Astrocyte (in vitro differentiated cells and primary cell): ENCODE results near the gene FETUB. TPM values are rescaled to one million over a fixed set of nuclear protein-coding genes. Genes with fewer than 3 reads are reported as not detected.

Experiments used
- DNase-seq: peaks from one replicate; pipeline ENCODE4 v3.0.0-alpha.2; 2010; ENCODE audit warnings: low read depth
- FAIRE-seq: peaks from 2 replicates; lab custom pipeline; 2011; peaks lifted over from hg19 to GRCh38; lab: Jason Lieb, UNC
- H2AFZ ChIP-seq: 2 replicates; pipeline ENCODE4 v1.6.0; 2012; ENCODE audit warnings: low read depth, low read length, inconsistent platforms
- H3K27ac ChIP-seq: 2 replicates; pipeline ENCODE4 v1.5.1; 2011; ENCODE audit warnings: low read depth, low read length, inconsistent platforms
- H3K27me3 ChIP-seq: 2 replicates; pipeline ENCODE4 v1.6.0; 2011; ENCODE audit warnings: low read length, inconsistent platforms; ENCODE audit not compliant: insufficient read depth
- H3K36me3 ChIP-seq: 2 replicates; pipeline ENCODE4 v1.5.1; 2011; ENCODE audit warnings: low read length, inconsistent platforms; ENCODE audit not compliant: insufficient read depth
- H3K4me1 ChIP-seq: 2 replicates; pipeline ENCODE4 v1.5.1; 2011; ENCODE audit warnings: low read length, inconsistent platforms; ENCODE audit not compliant: insufficient read depth
- H3K4me2 ChIP-seq: 2 replicates; pipeline ENCODE4 v1.6.0; 2012; ENCODE audit warnings: low read length, inconsistent platforms
- H3K4me3 ChIP-seq: 2 replicates; pipeline ENCODE4 v1.5.1; 2011; ENCODE audit warnings: low read depth, mild to moderate bottlenecking, low read length, inconsistent platforms; ENCODE audit not compliant: insufficient read depth
- H3K79me2 ChIP-seq: 2 replicates; pipeline ENCODE4 v1.6.0; 2012; ENCODE audit warnings: mild to moderate bottlenecking, low read length, inconsistent platforms; ENCODE audit not compliant: insufficient read depth
- H3K9ac ChIP-seq: 2 replicates; pipeline ENCODE4 v1.6.0; 2012; ENCODE audit warnings: mild to moderate bottlenecking, low read length, inconsistent platforms
- H3K9me3 ChIP-seq: 2 replicates; pipeline ENCODE4 v1.5.1; 2012; ENCODE audit warnings: low read depth, mild to moderate bottlenecking, low read length, inconsistent platforms; ENCODE audit not compliant: insufficient read depth
- H4K20me1 ChIP-seq: 2 replicates; pipeline ENCODE4 v1.6.0; 2012; ENCODE audit warnings: low read length, inconsistent platforms; ENCODE audit not compliant: insufficient read depth
- H3K27ac Mint-ChIP-seq: one replicate; pipeline ENCODE4 v1.8.0; 2021; ENCODE audit warnings: mild to moderate bottlenecking, mixed read lengths; ENCODE audit not compliant: unreplicated experiment
- H3K27me3 Mint-ChIP-seq: one replicate; pipeline ENCODE4 v1.8.0; 2021; ENCODE audit warnings: low read depth, mixed read lengths; ENCODE audit not compliant: unreplicated experiment
- H3K36me3 Mint-ChIP-seq: one replicate; pipeline ENCODE4 v1.8.0; 2021; ENCODE audit warnings: low read depth, mixed read lengths; ENCODE audit not compliant: unreplicated experiment
- H3K4me1 Mint-ChIP-seq: one replicate; pipeline ENCODE4 v1.8.0; 2021; ENCODE audit warnings: low read depth, mixed read lengths; ENCODE audit not compliant: unreplicated experiment
- H3K4me3 Mint-ChIP-seq: one replicate; pipeline ENCODE4 v1.8.0; 2021; ENCODE audit warnings: mild to moderate bottlenecking, moderate library complexity, mixed read lengths; ENCODE audit not compliant: unreplicated experiment
- H3K9me3 Mint-ChIP-seq: one replicate; pipeline ENCODE4 v1.8.0; 2021; ENCODE audit warnings: mild to moderate bottlenecking, mixed read lengths; ENCODE audit not compliant: unreplicated experiment
- CTCF ChIP-seq: IDR thresholded peaks from 2 replicates; pipeline ENCODE4 v1.5.1; 2011; ENCODE audit warnings: low read depth, mild to moderate bottlenecking, inconsistent platforms, low read length, moderate library complexity; ENCODE audit not compliant: insufficient read depth
- EZH2 ChIP-seq: IDR thresholded peaks from 2 replicates; pipeline ENCODE4 v1.6.1; 2012; ENCODE audit warnings: mild to moderate bottlenecking, low read length, inconsistent platforms; ENCODE audit not compliant: insufficient read depth
- total RNA-seq: library from RNA; stranded (reverse); gene quantifications from 2 replicates; pipeline ENCODE4 v1.2.1, GENCODE V29; 2021

Gene FETUB
- total RNA-seq, 1 donor from 2014 or later: not detected

- DNase-seq: peak; percentile 41
- Mint-ChIP-seq H3K4me3 (no peak overlapping the region), H3K9me3 (no peaks in the 10 kb centered on the region)
These were observed 43.5 kb upstream of the FETUB start for GRCh38 chr3:186596568-186597287.

GRCh38 chr3:186598108-186598784 lies 42.0 kb upstream of the FETUB start:
- Mint-ChIP-seq H3K9me3 (no peaks in the 10 kb centered on the region), H3K36me3 (no peaks in the 10 kb centered on the region), H3K4me3 (no peak overlapping the region), H3K4me1 (peaks cover 13% of the 10 kb centered on the region), H3K27me3 (peaks cover 6% of the 10 kb centered on the region), H3K27ac (no peak overlapping the region)
- Histone ChIP-seq H3K27ac (no peak overlapping the region), H3K27me3 (peaks cover 2% of the 10 kb centered on the region), H3K4me3 (no peak overlapping the region), H3K4me1 (peaks cover 6% of the 10 kb centered on the region), H3K9ac (no peak overlapping the region), H3K4me2 (peak overlapping the region; percentile 18), H3K9me3 (no peaks in the 10 kb centered on the region), H3K36me3 (no peaks in the 10 kb centered on the region), H3K79me2 (no peaks in the 10 kb centered on the region), H2AFZ (no peak overlapping the region), H4K20me1 (no peaks in the 10 kb centered on the region)
- no peak for FAIRE-seq
- no peak for TF ChIP-seq EZH2
- no peak for TF ChIP-seq CTCF
- DNase-seq: peak; percentile 88

More at GRCh38 chr3:186596568-186597287, 43.5 kb upstream of the FETUB start:
- Histone ChIP-seq H3K4me3 (no peak overlapping the region), H3K9me3 (no peaks in the 10 kb centered on the region), H3K27me3 (no peaks in the 10 kb centered on the region), H3K4me1 (peaks cover 6% of the 10 kb centered on the region), H3K9ac (no peak overlapping the region), H3K79me2 (no peaks in the 10 kb centered on the region), H2AFZ (no peak overlapping the region), H4K20me1 (no peaks in the 10 kb centered on the region), H3K4me2 (peak overlapping the region; percentile 48), H3K36me3 (no peaks in the 10 kb centered on the region), H3K27ac (no peak overlapping the region)
- no peak for FAIRE-seq
- Mint-ChIP-seq H3K4me1 (peaks cover 13% of the 10 kb centered on the region), H3K27ac (no peak overlapping the region), H3K36me3 (no peaks in the 10 kb centered on the region), H3K27me3 (peaks cover 4% of the 10 kb centered on the region)
- TF ChIP-seq EZH2 (no peak), CTCF (no peak)

- Histone ChIP-seq H3K4me3 (no peak overlapping the region), H3K9ac (no peak overlapping the region), H3K9me3 (no peaks in the 10 kb centered on the region), H3K79me2 (no peaks in the 10 kb centered on the region), H2AFZ (no peak overlapping the region), H3K4me2 (no peak overlapping the region), H3K27me3 (peaks cover 2% of the 10 kb centered on the region), H3K27ac (no peak overlapping the region), H4K20me1 (no peaks in the 10 kb centered on the region), H3K36me3 (no peaks in the 10 kb centered on the region), H3K4me1 (peaks cover 6% of the 10 kb centered on the region)
- no peaks in the 10 kb centered on the region for H3K9me3 Mint-ChIP-seq
- TF ChIP-seq EZH2: no peak
- no peak for TF ChIP-seq CTCF
- no peak for DNase-seq
- no peaks in the 10 kb centered on the region for H3K36me3 Mint-ChIP-seq
- H3K4me3 Mint-ChIP-seq: no peak overlapping the region
- peaks cover 4% of the 10 kb centered on the region for H3K27me3 Mint-ChIP-seq
- peaks cover 13% of the 10 kb centered on the region for H3K4me1 Mint-ChIP-seq
- FAIRE-seq: no peak
- no peak overlapping the region for H3K27ac Mint-ChIP-seq
These were observed 41.4 kb upstream of the FETUB start for GRCh38 chr3:186598794-186599141.
